SU-DHL-6 (cell line): ENCODE results near the gene EVI5.

ENCODE experiments used
- EZH2phosphoT487 ChIP-seq: fragments of 200-600 bp; sonication (generic), shearing (Covaris generic); conservative IDR thresholded peaks from 2 replicates; pipeline ENCODE4 v1.6.1; 2018; ENCODE audit warnings: mild to moderate bottlenecking, antibody characterized with exemption, low read length, moderate library complexity, mixed read lengths
- TF ChIP-seq, protein P1 (sequence below): fragments of 200-600 bp; sonication (generic); IDR thresholded peaks from one replicate; pipeline ENCODE4 v1.5.1; 2017; ENCODE audit warnings: antibody characterized with exemption, mild to moderate bottlenecking, low read length, moderate library complexity; ENCODE audit not compliant: insufficient read depth, poor library complexity, severe bottlenecking

DNA sequence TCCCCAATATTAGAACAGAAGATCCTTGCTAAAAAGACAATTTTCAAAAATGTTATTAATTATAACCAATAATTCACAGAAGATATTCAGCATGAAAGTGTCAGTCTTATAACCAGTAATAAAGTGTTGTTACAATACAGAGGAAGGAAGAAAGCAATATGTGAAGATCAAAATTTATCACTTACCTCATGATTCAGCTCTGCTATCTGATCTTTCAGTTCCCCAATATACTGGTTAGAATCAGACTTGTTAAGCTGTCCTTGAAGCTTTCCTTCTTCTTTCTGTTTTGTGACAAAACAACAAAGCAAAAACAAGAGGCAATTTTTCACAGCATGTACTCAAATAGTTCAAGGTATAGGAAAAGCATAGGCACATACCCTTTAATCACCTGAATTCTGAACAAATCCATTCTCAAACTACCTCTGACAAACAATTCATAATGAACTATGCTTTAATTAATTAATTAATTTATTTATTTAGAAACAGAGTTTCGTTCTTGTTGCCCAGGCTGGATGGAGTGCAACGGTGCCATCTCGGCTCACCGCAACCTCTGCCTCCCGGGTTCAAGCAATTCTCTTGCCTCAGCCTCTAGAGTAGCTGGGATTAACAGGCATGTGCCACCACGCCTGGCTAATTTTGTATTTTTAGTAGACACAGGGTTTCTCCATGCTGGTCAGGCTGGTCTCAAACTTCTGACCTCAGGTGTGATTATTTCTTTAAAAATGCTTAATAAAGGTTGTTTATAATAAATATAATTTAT lies 221.3 kb downstream of the EVI5 start:
- TF ChIP-seq, protein P1, sequence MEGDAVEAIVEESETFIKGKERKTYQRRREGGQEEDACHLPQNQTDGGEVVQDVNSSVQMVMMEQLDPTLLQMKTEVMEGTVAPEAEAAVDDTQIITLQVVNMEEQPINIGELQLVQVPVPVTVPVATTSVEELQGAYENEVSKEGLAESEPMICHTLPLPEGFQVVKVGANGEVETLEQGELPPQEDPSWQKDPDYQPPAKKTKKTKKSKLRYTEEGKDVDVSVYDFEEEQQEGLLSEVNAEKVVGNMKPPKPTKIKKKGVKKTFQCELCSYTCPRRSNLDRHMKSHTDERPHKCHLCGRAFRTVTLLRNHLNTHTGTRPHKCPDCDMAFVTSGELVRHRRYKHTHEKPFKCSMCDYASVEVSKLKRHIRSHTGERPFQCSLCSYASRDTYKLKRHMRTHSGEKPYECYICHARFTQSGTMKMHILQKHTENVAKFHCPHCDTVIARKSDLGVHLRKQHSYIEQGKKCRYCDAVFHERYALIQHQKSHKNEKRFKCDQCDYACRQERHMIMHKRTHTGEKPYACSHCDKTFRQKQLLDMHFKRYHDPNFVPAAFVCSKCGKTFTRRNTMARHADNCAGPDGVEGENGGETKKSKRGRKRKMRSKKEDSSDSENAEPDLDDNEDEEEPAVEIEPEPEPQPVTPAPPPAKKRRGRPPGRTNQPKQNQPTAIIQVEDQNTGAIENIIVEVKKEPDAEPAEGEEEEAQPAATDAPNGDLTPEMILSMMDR = no peak
- no peak for TF ChIP-seq EZH2phosphoT487
